Activated T-cell treated with anti-CD3 and anti-CD28 coated beads, Interleukin-2, amount 50 U/mL, for 72 hours (primary cell): ENCODE measurements around the gene NT5DC3. TPM values are rescaled to one million over a fixed set of nuclear protein-coding genes. Genes with fewer than 3 reads are reported as not detected.

Experiments
- ATAC-seq, 2 donors: fragments of 150-1000 bp; cut with Tn5 transposase; replicated peaks in 1 of 2; 2 replicates each; pipeline ENCODE4 v1.10.0; 2021; ENCODE audit warnings: moderate library complexity in 2 of 2, mild to moderate bottlenecking in 1 of 2
- DNase-seq, 2 donors: peaks; one replicate each; pipeline ENCODE4 v3.0.0; 2021 to 2022; ENCODE audit warnings: mixed read lengths in 1 of 2
- H3K27ac Mint-ChIP-seq: one replicate; pipeline ENCODE4 v1.8.0; 2022; ENCODE audit warnings: mild to moderate bottlenecking, moderate library complexity, mixed read lengths
- H3K27me3 Mint-ChIP-seq: one replicate; pipeline ENCODE4 v1.8.0; 2022; ENCODE audit warnings: low read depth, mixed read lengths
- H3K36me3 Mint-ChIP-seq, 2 donors: one replicate each; pipeline ENCODE4 v1.8.0; 2022; ENCODE audit warnings: mixed read lengths in 2 of 2, mild to moderate bottlenecking in 1 of 2; ENCODE audit not compliant: insufficient read depth in 2 of 2
- H3K4me1 Mint-ChIP-seq: one replicate; pipeline ENCODE4 v1.8.0; 2022; ENCODE audit warnings: low read depth, mixed read lengths
- H3K4me3 Mint-ChIP-seq, 2 donors: one replicate each; pipeline ENCODE4 v1.8.0; 2022; ENCODE audit warnings: mild to moderate bottlenecking in 2 of 2, mixed read lengths in 2 of 2, moderate library complexity in 2 of 2
- H3K9me3 Mint-ChIP-seq, 2 donors: one replicate each; pipeline ENCODE4 v1.8.0; 2022; ENCODE audit warnings: mixed read lengths in 2 of 2
- total RNA-seq, 2 donors: library from RNA; stranded (reverse); gene quantifications; one replicate each; pipeline ENCODE4 v1.2.3, GENCODE V29; 2022

Gene NT5DC3
- total RNA-seq, result 1 to 10 TPM; 5.6 to 8.0 TPM

DNA sequence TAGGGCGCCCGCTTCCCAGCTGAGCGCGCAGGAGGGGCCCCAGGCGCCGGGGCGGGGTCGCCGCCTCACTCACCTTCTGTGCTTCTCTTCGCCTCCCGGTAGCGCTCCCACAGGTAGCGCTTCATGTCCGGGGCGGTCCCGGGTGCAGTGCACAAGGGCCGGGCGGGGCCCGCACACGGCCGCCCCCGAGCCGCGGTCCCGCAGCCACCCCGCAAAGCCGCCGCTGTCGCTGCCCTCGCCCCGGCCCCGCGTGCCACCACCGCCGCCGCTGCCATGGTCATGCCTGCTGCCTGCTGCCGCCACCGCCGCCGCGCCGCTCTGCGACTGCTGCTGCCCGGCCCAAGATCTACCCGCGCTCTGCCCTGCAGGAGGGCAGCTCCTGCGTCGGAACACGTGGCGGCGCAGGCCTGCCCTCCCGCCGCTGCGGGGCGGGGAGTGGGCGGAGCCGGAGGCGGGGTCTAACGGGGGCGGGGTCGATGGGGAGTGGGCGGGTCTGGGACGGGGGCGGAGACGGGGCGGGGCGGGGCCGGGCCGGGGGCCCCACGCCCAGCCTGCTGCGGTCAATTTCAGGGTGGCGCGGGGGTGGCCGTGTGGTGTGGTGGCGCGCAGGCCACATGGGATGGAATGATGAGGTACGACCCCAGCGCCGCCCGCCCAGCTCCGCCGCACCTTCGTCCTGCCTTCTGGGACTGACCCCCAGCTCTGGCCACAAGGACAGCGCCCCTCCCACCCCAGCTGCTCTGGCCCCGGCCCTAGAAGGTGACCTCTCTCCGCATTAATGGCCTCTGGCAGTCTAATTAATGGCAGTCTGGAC lies at the start of gene NT5DC3:
Gene NT5DC3 (minus strand): TSS at position 359 of the 814 bp plus-strand sequence. CDS start 78 bp downstream, at position 281.
- DNase-seq (peak; percentile 87 to 89), ATAC-seq (peak; percentile 87 to 89)
- Mint-ChIP-seq H3K36me3 (peaks cover 1 to 2% of the 10 kb centered on the region in 2 donors), H3K27ac (peak within 1 kb of the TSS; percentile 64), H3K4me1 (peaks cover 32% of the 10 kb centered on the region), H3K4me3 (peak within 1 kb of the TSS; percentile 88 to 91), H3K9me3 (no peaks in the 10 kb centered on the region), H3K27me3 (peaks cover 5% of the 10 kb centered on the region)

DNA sequence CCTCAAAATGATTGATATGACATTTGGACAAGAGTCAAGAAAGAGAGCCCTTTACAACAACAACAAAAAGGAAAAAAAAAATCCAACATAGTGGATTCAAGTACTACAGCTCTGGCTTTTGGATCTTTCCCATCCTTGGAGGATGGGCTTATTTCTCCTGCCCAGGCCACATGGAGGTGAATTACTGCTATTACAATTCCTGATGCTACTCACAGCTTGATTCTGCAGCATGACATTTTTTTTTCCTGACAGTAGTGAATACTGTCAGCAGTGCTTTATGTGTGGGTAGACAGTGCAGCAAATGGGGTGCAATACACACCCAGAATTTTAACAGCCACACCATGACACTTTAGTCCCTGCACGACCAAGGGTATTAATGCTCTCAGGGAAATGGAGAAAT lies 46.7 kb upstream of the NT5DC3 start:
- peak overlapping the region; percentile 52 for H3K27ac Mint-ChIP-seq
- ATAC-seq, result no peak
- peaks cover 35% of the 10 kb centered on the region for H3K4me1 Mint-ChIP-seq
- H3K9me3 Mint-ChIP-seq, result no peaks in the 10 kb centered on the region
- no peak for DNase-seq
- no peaks in the 10 kb centered on the region for H3K36me3 Mint-ChIP-seq
- H3K27me3 Mint-ChIP-seq, result no peaks in the 10 kb centered on the region
- no peak overlapping the region for H3K4me3 Mint-ChIP-seq

DNA sequence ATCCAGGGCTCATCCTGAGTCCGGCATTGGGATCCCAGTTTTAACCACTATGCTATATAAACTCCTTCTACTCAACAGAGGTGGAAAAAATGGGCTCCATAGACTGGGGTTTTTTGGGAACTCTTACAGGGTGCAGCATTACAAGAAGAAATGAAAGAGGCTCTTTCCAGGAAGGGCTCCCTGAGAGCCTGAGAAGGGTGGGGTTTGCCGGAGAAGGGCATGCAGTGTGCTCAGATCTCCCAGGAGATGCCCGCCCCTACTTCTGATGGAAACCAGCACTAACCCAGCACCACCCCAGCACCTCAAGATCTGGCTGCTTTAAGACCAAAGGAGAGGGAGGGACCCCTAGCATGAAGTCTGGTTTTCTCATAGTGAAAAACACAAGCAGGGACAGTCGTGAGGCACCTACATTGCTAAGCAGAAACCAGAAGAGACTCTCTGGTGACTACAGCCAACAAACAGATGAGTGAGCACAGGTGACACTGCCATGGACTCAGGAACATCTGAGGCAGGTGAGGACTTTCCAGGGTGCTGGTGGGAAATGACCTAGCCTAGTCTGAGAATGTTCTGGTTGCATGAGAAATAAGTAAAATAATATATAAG lies 45.3 kb upstream of the NT5DC3 start:
- H3K27ac Mint-ChIP-seq, result no peak overlapping the region
- H3K9me3 Mint-ChIP-seq, result no peaks in the 10 kb centered on the region
- ATAC-seq, result peak; percentile 42 to 65
- H3K4me1 Mint-ChIP-seq, result peaks cover 42% of the 10 kb centered on the region
- peak overlapping the region in 1 of 2 donors; percentile 10 for H3K4me3 Mint-ChIP-seq
- no peaks in the 10 kb centered on the region for H3K36me3 Mint-ChIP-seq
- DNase-seq, result no peak
- H3K27me3 Mint-ChIP-seq, result no peaks in the 10 kb centered on the region

DNA sequence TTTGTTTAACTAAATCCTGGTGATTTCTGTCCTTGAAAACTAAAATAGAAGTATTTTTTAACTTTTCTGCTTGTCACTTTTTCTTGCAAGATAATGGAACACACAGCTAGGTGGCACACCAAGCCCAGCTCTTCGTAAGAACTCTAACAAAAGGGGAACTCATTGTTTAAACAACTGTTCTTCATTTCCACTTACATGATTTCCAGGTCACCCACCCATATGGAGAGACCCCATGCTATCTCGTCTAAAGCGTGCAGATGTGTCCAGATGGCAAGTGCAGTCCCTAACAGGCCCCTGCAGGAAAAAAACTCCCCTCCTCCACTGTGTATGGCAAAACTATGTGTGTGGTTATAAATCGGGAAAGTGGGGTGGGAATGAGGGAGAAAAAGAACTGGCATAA lies 43.3 kb upstream of the NT5DC3 start:
- Mint-ChIP-seq H3K36me3 (no peaks in the 10 kb centered on the region), H3K27ac (no peak overlapping the region), H3K4me1 (peaks cover 59% of the 10 kb centered on the region), H3K4me3 (peak overlapping the region in 1 of 2 donors; percentile 24), H3K27me3 (peaks cover 5% of the 10 kb centered on the region), H3K9me3 (no peaks in the 10 kb centered on the region)
- DNase-seq, result peak in 1 of 2 donors; percentile 40
- no peak for ATAC-seq

DNA sequence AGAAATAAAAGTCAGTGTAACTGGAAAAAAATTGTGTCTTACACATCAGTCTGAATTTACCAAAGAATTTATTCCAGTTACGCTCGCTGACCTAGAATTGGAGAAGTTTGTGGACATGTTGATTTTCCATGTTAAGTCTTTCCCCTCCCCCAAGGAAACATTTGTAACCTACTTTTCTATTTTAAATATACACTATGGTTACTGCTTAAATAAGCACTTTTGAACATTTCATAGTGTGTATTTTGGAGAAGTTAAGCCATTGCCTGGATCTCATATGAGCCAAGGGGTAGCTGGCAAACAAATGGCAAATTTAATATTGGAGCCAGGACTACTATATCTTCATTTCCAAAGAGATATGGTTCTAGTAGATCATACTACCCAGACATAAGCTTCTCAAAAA lies 42.9 kb upstream of the NT5DC3 start:
- DNase-seq (no peak), ATAC-seq (no peak)
- Mint-ChIP-seq H3K36me3 (no peaks in the 10 kb centered on the region), H3K27ac (no peak overlapping the region), H3K27me3 (peaks cover 9% of the 10 kb centered on the region), H3K9me3 (no peaks in the 10 kb centered on the region), H3K4me3 (no peak overlapping the region), H3K4me1 (peaks cover 63% of the 10 kb centered on the region)

DNA sequence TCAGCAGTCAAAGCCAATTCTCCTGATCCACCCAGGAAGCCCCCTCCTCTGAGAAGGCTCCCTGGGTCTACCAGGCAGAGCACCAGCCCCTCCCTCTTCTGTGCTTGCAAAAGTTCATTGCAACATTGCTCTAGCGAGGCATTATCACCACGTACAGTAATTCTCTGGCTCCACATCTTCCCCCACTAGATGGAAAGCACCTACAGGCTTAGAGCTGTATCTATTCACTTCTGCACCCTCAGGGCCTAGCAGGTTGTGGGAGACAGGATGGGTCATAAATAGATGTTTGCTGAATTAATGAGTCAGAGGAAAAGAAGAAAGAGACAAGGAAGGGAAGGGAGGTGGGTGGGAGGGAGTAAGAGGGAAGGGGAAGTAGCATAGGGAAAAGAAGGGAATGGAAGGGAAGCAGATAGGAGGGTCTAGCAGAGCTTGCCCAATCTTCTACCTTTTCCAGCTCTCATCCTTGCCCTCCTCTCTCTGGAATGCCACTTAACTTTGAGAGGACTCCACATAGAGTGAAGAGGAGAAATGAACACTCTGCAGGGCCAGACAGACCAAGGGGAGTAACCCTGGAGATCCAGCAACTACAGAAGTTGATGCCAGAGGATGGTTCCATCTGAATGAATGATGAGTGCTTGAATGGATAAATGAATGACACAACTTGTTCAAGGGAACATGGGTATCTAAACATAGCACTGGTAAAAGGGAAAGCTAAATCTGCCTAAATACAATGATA lies 42.0 kb upstream of the NT5DC3 start:
- peak; percentile 29 to 52 for ATAC-seq
- Mint-ChIP-seq H3K27ac (no peak overlapping the region), H3K4me1 (peaks cover 67% of the 10 kb centered on the region), H3K27me3 (peaks cover 10% of the 10 kb centered on the region), H3K9me3 (no peaks in the 10 kb centered on the region), H3K4me3 (no peak overlapping the region), H3K36me3 (no peaks in the 10 kb centered on the region)
- DNase-seq, result no peak

DNA sequence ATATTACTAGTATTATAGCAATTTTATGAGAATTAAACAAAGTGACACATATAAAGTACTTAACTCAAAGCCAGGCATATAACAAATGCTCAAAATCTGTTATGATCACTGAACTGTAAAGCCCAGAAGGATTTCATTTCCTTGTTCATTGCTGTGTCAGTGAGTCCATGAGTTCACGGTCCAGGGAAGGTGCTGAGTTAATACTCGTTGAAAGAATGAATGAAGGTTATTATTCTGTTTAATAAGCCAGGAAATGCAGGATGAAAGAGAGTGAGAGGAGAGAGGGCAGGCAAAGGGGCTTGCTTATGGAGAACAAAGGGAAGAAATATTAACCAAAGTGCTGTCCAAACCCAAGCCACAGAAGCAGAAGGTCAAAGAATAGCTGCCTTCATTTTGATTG lies 40.2 kb upstream of the NT5DC3 start:
- DNase-seq (no peak), ATAC-seq (no peak)
- Mint-ChIP-seq H3K9me3 (no peaks in the 10 kb centered on the region), H3K27ac (peak overlapping the region; percentile 7), H3K4me1 (peaks cover 58% of the 10 kb centered on the region), H3K27me3 (peaks cover 10% of the 10 kb centered on the region), H3K36me3 (no peaks in the 10 kb centered on the region), H3K4me3 (no peak overlapping the region)

DNA sequence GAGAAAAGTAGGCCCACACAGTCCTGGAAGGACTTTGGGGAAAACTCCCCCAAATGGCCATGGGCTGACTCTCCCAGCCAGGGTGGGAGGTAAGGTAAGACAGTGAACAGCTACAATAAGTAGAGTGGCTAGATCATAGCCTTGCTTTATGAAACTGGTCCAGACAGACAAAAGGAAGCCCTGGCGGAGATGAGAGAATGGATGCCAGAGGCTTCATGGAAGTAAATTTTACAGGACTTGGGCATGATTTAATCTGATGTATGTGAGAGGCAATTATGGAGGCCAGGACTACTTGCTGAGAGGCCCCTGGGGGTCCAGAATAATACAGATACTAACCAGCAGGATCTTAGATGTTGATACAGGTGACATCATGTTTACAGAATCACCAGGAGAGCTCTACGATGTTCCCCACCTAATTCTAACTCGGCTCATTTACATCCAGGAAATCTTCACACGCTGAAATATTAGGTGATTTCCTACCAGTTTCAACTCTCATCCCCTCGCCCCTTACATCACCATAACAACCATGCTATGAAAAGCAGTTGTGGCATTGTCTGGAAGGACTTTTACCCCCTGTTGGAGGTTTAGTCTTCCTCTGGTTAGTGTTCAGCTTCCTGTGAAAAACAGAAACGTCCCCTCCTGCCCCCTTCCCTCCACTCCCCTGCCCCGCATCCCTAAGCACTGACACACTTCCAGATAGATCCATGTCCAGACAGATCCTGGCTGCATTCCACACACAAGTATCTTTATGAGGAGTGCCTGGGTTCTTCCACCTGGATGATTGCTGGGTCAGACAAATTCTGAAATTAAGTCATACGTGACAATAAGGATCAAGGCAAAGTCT lies 39.5 kb upstream of the NT5DC3 start:
- Mint-ChIP-seq H3K4me3 (peak overlapping the region; percentile 16 to 36), H3K9me3 (no peaks in the 10 kb centered on the region), H3K4me1 (peaks cover 50% of the 10 kb centered on the region), H3K27me3 (peaks cover 10% of the 10 kb centered on the region), H3K36me3 (no peaks in the 10 kb centered on the region), H3K27ac (peak overlapping the region; percentile 61)
- DNase-seq, result no peak
- ATAC-seq, result peak; percentile 42 to 47

DNA sequence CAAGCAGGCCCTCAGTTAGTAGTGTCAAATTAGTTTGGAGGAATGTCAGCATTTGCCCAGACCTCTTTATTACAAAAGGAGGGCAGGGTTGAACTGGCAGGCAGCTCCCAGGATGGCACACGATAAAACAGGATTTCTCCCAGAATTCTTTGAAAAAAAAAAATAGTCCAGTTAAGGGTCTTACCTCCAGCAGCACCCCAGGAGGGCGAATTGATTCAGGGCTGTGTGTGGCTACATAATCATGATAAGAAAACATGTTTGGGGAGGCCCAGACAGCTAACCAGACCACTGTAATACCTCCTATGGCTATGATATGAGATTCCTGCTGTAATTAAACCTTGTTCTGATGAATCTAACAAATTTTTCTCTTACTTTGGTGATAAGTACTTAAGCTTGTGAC lies 38.8 kb upstream of the NT5DC3 start:
- no peak for ATAC-seq
- peaks cover 49% of the 10 kb centered on the region for H3K4me1 Mint-ChIP-seq
- no peak overlapping the region for H3K4me3 Mint-ChIP-seq
- no peak overlapping the region for H3K27ac Mint-ChIP-seq
- peaks cover 10% of the 10 kb centered on the region for H3K27me3 Mint-ChIP-seq
- no peaks in the 10 kb centered on the region for H3K9me3 Mint-ChIP-seq
- DNase-seq, result no peak
- H3K36me3 Mint-ChIP-seq, result no peaks in the 10 kb centered on the region

DNA sequence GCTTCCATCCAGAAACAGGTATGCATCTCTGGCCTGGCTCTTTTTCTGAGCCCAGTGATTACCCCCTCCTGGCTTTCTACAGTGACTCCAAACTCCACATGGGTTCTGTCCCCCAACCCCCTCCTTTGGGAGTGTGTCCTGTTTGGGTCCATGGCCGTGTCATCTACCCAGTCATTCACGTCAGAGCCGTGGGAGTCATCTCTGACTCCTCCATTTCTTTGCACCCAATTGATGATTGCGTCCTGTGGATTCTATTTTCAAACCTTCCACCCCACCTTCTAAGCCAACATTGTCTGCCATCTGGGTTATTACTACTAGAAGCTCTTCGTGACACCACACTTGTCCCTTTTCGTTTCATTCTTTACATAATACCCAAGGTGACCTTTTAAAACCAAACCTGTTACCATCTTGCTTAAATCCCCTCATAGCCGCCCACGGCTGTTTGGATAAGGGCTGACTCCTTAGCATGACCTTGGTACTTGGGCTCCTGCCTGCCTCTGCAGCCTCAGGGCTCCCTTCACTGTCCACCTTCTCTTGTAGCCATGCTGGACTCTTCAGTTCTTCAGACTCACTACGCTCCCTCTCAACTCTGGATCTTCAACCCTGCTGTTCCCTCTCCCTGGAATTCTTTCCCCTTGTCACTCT lies 38.1 kb upstream of the NT5DC3 start:
- no peaks in the 10 kb centered on the region for H3K36me3 Mint-ChIP-seq
- peaks cover 10% of the 10 kb centered on the region for H3K27me3 Mint-ChIP-seq
- no peaks in the 10 kb centered on the region for H3K9me3 Mint-ChIP-seq
- H3K27ac Mint-ChIP-seq, result no peak overlapping the region
- ATAC-seq (peak; percentile 36 to 64), DNase-seq (no peak)
- no peak overlapping the region for H3K4me3 Mint-ChIP-seq
- peaks cover 44% of the 10 kb centered on the region for H3K4me1 Mint-ChIP-seq

DNA sequence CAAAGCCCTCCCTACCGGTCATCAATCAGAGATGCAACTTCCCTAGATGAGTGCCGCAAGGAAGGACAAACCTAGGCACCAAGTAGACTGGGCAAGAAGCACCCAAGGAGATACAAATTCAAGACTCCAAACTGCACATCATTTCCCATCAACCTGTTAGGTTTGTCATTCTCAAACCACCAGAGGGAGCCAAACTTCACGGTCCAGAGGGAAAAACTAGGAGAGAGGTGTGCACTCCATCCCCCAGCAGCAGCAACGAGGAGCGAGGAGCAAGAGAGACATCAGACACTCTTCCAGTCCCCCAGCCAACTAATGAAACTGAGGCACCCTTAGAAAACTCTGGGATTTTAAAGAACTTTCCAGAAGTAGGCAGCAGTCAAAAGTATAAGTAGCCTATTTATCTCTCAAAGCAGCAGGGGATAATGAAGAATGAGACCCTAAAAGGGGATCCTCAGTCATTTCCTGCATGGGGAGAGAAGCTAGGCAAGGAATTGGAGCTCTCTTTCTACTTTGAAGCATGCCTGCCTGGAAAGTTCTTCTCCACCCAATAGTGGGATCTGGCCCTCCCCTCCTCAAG lies 37.0 kb upstream of the NT5DC3 start:
- no peaks in the 10 kb centered on the region for H3K36me3 Mint-ChIP-seq
- ATAC-seq (peak; percentile 70 to 80), DNase-seq (peak; percentile 61 to 67)
- H3K4me1 Mint-ChIP-seq, result peaks cover 41% of the 10 kb centered on the region
- H3K9me3 Mint-ChIP-seq, result no peaks in the 10 kb centered on the region
- H3K4me3 Mint-ChIP-seq, result peak overlapping the region; percentile 15 to 43
- peaks cover 10% of the 10 kb centered on the region for H3K27me3 Mint-ChIP-seq
- no peak overlapping the region for H3K27ac Mint-ChIP-seq

DNA sequence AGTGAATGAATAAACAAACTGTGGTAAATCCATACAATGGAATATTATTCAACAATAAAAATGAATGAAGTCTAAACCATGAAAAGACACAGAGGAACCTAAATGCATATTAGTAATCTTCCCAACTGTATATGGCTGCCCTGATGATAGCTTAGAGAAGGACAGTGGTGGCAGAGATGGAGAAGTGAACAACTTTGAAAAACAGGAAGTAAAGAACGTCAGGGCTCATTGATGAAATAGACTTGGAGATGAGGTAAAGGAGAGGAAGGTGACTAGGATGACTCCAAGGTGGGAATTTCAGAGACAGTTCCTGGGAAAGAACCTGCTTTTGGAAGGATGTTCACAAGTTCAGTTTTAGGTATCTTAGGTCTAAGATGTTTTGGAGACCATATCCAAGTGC lies 36.3 kb upstream of the NT5DC3 start:
- DNase-seq (no peak), ATAC-seq (no peak)
- H3K27me3 Mint-ChIP-seq, result peaks cover 10% of the 10 kb centered on the region
- peaks cover 36% of the 10 kb centered on the region for H3K4me1 Mint-ChIP-seq
- no peak overlapping the region for H3K4me3 Mint-ChIP-seq
- no peaks in the 10 kb centered on the region for H3K36me3 Mint-ChIP-seq
- no peaks in the 10 kb centered on the region for H3K9me3 Mint-ChIP-seq
- no peak overlapping the region for H3K27ac Mint-ChIP-seq
